DOHH2 (cell line): ENCODE results near the gene CNN2.

Source experiments
- H3F3A ChIP-seq: fragments of 200-600 bp; sonication (generic), shearing (Covaris generic); 2 replicates; pipeline ENCODE4 v1.6.0; 2016; ENCODE audit warnings: antibody characterized with exemption, mild to moderate bottlenecking; ENCODE audit not compliant: control insufficient read depth, insufficient read depth
- H3K27ac ChIP-seq: fragments of 200-600 bp; sonication (generic); 2 replicates; pipeline ENCODE4 v1.5.1; 2014; ENCODE audit warnings: low read depth, mild to moderate bottlenecking, low read length, moderate library complexity
- H3K27me3 ChIP-seq: fragments of 200-600 bp; sonication (generic); 2 replicates; pipeline ENCODE4 v1.6.1; 2014; ENCODE audit warnings: mild to moderate bottlenecking, low read length, mixed read lengths; ENCODE audit not compliant: control insufficient read depth
- H3K36me3 ChIP-seq: fragments of 200-600 bp; sonication (generic); 2 replicates; pipeline ENCODE4 v1.6.1; 2014; ENCODE audit warnings: mild to moderate bottlenecking, low read length, moderate library complexity, mixed read lengths; ENCODE audit not compliant: control insufficient read depth
- H3K4me1 ChIP-seq: fragments of 200-600 bp; sonication (generic); 2 replicates; pipeline ENCODE4 v1.6.1; 2014; ENCODE audit warnings: mild to moderate bottlenecking, low read length, mixed read lengths; ENCODE audit not compliant: control insufficient read depth
- H3K4me2 ChIP-seq: fragments of 200-600 bp; sonication (generic); 2 replicates; pipeline ENCODE4 v1.6.0; 2014; ENCODE audit warnings: mild to moderate bottlenecking, low read length, moderate library complexity
- H3K4me3 ChIP-seq: fragments of 200-600 bp; sonication (generic); 2 replicates; pipeline ENCODE4 v1.5.1; 2014; ENCODE audit warnings: mild to moderate bottlenecking, low read length, mixed read lengths
- H3K79me2 ChIP-seq: fragments of 200-600 bp; sonication (generic); 2 replicates; pipeline ENCODE4 v1.6.1; 2014; ENCODE audit warnings: mild to moderate bottlenecking, low read length, mixed read lengths; ENCODE audit not compliant: control insufficient read depth
- H3K9me2 ChIP-seq: fragments of 200-600 bp; sonication (generic); replicated peaks from 2 replicates; pipeline ENCODE4 v1.6.1; 2014; ENCODE audit warnings: mild to moderate bottlenecking, low read length, mixed read lengths; ENCODE audit not compliant: control insufficient read depth
- H3K9me3 ChIP-seq: fragments of 200-600 bp; sonication (generic); 2 replicates; pipeline ENCODE4 v1.6.1; 2014; ENCODE audit warnings: antibody characterized with exemption, low read length, mixed read lengths; ENCODE audit not compliant: control insufficient read depth, insufficient read depth
- H4K20me1 ChIP-seq: fragments of 200-600 bp; sonication (generic); 2 replicates; pipeline ENCODE4 v1.6.0; 2014; ENCODE audit warnings: low read depth, mild to moderate bottlenecking, antibody characterized with exemption, low read length, moderate library complexity; ENCODE audit not compliant: control insufficient read depth, insufficient read depth
- CTCF ChIP-seq: fragments of 200-600 bp; sonication (generic); IDR thresholded peaks from one replicate; pipeline ENCODE4 v1.5.1; 2014; ENCODE audit warnings: antibody characterized with exemption, mild to moderate bottlenecking, low read depth, low read length; ENCODE audit not compliant: poor library complexity, severe bottlenecking
- EZH2phosphoT487 ChIP-seq: fragments of 200-600 bp; sonication (generic); IDR thresholded peaks from 2 replicates; pipeline ENCODE4 v1.6.1; 2017; ENCODE audit warnings: borderline replicate concordance, mild to moderate bottlenecking, antibody characterized with exemption, low read length, moderate library complexity, mixed read lengths

CNN2 gene

GRCh38 chr19:1082928-1083816 is 56.8 kb downstream of the CNN2 start:
- Histone ChIP-seq H3K36me3 (peaks cover 84% of the 10 kb centered on the region), H4K20me1 (peaks cover 4% of the 10 kb centered on the region; the same call in 1 of the 2 replicates), H3K4me1 (peaks cover 29% of the 10 kb centered on the region), H3K9me3 (no peaks in the 10 kb centered on the region), H3K4me3 (no peak overlapping the region), H3F3A (peaks cover 9% of the 10 kb centered on the region), H3K27ac (no peak overlapping the region), H3K79me2 (peaks cover 6% of the 10 kb centered on the region; the same call in 1 of the 2 replicates), H3K9me2 (no peaks in the 10 kb centered on the region), H3K27me3 (no peaks in the 10 kb centered on the region), H3K4me2 (no peak overlapping the region)
- TF ChIP-seq EZH2phosphoT487 = no peak
- TF ChIP-seq CTCF = no peak

DNA sequence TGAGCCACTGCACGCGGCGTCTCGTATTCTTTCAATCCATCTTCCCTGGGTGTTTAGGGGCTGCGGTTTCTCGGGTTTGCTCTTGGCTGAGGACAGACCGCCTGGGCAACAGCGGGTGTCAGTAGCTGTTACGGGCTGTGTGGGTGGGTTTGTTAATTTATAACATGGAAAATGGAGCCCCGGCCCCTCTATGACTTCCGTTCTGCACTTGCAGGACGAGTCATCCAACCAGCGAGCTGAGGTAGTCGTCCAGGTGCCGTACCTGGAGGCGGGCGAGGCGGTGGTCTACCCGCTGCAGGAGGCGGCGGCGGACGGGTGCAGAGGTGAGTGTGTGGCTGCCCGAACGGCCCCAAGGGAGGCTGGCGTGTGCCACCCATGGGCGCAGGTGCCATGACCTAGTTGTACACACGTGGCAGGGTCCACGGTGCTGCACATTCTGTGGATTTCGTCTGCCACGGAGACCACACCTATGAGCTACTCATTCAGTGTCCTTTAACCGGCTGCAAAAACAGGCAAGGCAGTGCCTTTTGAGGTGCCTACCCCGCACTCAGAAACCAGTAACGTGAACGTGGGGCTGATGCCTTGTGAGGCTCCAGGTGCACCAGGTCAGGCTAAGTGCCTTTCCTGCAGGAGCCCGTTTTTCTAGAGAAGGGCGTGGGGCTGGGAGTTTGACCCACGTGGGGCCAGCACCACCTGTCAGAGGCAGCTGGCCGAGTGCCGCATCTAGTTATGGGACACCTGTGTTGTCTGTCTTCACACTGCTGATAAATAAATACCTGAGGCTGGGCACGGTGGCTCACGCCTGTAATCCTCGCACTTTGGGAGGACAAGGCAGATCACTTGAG is 57.8 kb downstream of the CNN2 start:
- Histone ChIP-seq H3K27me3 (no peaks in the 10 kb centered on the region), H3K4me2 (no peak overlapping the region), H3K36me3 (peaks cover 93% of the 10 kb centered on the region), H3K27ac (no peak overlapping the region), H4K20me1 (peaks cover 4% of the 10 kb centered on the region; the same call in 1 of the 2 replicates), H3K9me2 (no peaks in the 10 kb centered on the region), H3F3A (peaks cover 13% of the 10 kb centered on the region), H3K79me2 (peaks cover 6% of the 10 kb centered on the region; the same call in 1 of the 2 replicates), H3K9me3 (no peaks in the 10 kb centered on the region), H3K4me3 (no peak overlapping the region), H3K4me1 (peaks cover 38% of the 10 kb centered on the region)
- TF ChIP-seq EZH2phosphoT487 = no peak
- TF ChIP-seq CTCF = no peak

DNA sequence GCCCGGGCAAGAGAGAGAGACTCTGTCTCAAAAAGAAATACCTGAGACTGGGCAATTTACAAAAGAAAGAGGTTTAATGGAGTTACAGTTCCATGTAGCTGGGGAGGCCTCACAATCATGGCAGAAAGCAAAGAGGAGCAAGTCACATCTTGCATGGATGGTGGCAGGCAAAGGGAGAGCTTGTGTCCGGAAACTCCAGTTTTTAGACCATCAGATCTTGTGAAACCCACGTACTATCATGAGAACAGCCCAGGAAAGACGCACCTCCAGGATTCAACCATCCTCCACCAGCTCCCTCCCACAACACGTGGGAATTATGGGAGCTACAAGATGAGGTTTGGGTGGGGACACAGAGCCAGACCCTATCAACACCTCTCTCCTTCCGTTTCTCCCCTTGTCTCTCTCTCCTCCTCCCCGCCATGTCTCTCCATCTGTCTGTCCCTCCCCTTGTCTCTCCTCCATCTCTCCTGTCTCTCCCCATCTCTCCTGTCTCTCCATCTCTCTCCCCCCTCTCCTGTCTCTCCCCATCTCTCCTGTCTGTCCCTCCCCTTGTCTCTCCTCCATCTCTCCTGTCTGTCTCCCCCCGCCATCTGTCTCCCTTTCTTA is 58.7 kb downstream of the CNN2 start:
- TF ChIP-seq CTCF (no peak), EZH2phosphoT487 (no peak)
- Histone ChIP-seq H3K9me2 (no peaks in the 10 kb centered on the region), H3K4me1 (peaks cover 44% of the 10 kb centered on the region), H3K27me3 (no peaks in the 10 kb centered on the region), H3K36me3 (peaks cover 90% of the 10 kb centered on the region), H3K9me3 (no peaks in the 10 kb centered on the region), H4K20me1 (peaks cover 4% of the 10 kb centered on the region; the same call in 1 of the 2 replicates), H3F3A (peaks cover 13% of the 10 kb centered on the region), H3K4me3 (no peak overlapping the region), H3K4me2 (no peak overlapping the region), H3K79me2 (peaks cover 6% of the 10 kb centered on the region; the same call in 1 of the 2 replicates), H3K27ac (no peak overlapping the region)
